Measurements from ENCODE around the gene GANC. TPM values are rescaled to one million over a fixed set of nuclear protein-coding genes. Genes with fewer than 3 reads are reported as not detected.

GANC gene
- total RNA-seq, 1 donor from 2014 or later, result 13.6 TPM

DNA sequence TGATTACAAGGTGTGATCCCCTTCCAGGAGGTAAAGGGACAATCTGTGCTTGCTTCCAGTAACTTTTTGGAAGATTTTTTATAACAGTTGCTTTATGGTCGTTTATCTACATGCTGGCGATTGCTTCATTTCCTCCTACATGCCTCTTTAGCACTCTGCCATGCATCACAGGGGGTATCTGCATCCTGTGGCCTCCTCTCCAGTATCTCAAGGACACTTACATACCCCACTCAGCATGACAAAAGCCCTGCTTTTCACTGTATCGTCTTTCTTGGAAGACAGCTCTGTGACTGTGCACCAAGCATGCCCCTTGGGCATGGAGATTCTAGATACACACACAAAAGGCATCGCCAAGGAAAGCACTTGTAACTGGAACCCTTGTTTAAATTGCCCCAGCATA, 111.6 kb downstream of the GANC start:
- DNase-seq, result no peak

DNA sequence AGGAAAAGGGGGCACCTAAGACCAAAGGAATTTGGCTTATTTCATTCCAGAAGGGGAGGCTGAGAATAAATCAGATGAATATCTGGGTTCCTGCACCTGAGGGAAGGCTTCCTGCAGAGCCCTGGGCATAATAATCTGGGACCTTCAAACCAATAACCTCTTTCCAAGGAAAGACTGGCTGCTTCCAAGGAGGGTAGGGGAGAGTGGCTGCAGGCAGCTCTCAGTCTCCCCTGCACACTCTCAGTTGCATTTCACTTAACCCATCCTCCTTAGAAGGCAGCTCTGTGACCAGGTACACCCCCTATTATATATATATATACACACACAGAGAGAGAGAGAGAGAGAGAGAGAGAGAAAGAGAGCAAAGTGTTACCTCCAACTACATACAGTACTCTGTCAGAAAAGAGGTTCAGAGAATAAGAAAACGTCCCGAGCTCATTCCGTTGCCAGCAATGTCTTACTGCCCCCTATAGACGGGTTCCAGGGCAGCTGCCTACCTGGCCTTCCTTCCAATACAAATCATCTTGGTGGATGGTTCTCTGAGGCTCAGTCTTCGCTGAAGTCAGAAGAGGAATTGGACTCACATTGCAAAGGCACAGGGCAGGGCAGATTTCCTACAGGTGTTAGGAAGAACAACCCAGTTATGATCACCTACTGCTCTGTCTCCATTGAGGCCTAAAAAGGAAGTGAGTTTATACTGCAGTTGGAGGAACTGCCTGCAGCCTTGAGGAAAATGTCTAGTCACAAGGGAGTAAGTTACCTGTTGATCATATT, 112.4 kb downstream of the GANC start:
- DNase-seq, result no peak

DNA sequence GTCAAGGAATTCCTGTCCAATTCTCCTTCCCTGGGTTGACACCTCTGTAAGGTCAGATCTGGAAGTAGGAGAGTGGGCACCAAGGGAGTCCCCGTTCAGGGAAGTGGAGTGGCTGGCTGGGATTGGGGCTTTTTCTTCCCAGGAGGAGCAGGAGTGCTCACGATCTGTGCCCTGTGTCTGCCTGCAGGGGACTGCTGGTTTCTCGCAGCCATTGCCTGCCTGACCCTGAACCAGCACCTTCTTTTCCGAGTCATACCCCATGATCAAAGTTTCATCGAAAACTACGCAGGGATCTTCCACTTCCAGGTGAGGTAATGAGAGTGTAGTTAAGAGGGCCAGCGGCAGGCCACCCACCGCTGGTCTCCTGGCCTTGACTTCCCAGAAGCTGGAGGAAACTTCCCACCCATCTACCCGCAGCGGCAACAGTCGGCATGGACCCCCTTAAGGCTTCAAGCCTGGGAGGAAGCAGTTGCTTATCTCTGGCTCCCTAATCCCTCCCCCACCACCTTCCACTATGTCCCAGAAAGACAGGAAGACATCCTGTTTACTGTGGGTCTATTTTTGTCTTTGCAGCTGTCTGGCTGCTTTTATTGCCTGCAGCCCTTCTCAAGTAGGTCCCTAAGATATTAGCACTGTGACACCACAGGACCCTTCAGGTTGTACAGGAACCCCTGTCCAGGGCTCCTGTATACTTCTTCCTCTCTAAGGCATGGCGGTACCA, 113.1 kb downstream of the GANC start:
- no peak for DNase-seq

DNA sequence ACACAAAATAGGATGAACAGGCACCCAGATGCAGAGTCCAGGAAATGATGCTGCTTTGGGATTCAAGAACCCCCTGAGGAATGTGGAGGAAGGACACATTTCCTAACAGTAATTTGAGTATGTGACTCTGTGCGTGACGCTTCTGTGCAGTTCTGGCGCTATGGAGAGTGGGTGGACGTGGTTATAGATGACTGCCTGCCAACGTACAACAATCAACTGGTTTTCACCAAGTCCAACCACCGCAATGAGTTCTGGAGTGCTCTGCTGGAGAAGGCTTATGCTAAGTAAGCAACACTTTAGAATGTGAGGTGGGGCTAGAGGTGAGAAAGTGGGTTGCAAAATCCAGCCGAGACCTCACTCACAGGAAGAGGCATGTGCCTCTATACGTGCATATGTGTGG, 114.6 kb downstream of the GANC start:
- no peak for DNase-seq

DNA sequence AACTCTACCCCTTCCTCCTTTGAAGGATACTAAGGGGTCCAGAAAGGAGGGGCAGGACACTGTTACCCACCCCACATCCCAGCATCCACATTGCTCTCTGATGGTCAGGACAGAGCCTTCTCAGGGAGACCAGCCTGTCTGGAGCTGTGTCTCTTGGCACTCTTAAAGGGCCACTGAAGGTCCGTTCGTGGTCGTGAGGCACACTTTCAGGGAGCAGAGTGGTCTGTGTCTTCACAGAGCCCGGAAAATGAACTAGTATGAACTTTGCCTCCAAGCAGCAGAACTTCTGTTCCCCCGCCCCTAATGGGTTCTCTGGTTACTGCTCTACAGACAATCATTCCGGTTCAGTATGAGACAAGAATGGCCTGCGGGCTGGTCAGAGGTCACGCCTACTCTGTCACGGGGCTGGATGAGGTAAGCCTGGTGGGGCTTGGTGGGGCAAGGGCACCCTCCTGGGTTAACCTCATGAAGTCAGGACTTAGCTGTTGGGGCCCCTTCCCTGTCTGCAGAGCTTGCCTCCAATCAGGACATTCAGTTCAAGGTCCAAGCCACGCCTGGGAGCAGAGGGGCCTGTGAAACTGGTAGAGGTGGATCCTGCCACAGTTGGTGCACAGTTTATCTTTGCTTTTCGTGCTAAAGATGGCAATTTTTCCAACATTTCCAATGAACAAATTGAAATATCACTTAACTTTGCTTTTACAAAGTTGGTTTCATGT, 119.5 kb downstream of the GANC start:
- DNase-seq, result no peak

DNA sequence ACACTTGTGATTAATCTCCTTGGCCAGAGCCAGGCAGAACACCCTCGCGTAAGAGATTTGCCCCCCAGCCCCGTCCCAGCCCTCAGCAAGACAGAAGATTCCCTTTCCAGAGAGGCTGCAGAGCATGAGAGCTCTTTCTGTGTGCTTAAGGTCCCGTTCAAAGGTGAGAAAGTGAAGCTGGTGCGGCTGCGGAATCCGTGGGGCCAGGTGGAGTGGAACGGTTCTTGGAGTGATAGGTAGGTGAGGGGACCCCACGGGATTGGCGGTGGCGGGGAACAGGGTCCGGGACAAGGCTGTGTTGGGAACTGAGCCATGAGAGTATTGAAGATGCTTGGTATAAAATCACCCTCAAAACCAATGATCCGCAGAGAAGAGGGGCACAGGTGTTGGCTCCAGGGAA, 121.1 kb downstream of the GANC start:
- DNase-seq, result no peak

DNA sequence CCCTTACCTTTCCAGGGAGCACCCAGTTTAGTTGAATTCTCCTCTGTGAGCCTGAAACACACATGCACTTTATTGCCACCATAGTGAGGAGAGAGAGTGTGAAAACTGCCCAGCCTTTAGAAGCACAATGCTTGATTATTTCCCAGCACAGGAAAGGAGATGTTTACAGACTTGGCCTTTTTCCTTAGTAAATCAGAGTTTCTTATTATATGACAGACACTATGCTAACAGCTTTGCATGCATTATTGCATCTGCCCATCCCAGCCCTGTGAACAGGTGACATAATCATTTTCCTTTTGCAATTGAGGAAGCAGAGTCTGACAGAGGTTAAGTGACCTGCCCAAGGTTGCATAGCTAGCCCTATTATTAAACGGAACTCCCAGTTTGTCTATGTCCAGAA, 122.8 kb downstream of the GANC start:
- no peak for DNase-seq

DNA sequence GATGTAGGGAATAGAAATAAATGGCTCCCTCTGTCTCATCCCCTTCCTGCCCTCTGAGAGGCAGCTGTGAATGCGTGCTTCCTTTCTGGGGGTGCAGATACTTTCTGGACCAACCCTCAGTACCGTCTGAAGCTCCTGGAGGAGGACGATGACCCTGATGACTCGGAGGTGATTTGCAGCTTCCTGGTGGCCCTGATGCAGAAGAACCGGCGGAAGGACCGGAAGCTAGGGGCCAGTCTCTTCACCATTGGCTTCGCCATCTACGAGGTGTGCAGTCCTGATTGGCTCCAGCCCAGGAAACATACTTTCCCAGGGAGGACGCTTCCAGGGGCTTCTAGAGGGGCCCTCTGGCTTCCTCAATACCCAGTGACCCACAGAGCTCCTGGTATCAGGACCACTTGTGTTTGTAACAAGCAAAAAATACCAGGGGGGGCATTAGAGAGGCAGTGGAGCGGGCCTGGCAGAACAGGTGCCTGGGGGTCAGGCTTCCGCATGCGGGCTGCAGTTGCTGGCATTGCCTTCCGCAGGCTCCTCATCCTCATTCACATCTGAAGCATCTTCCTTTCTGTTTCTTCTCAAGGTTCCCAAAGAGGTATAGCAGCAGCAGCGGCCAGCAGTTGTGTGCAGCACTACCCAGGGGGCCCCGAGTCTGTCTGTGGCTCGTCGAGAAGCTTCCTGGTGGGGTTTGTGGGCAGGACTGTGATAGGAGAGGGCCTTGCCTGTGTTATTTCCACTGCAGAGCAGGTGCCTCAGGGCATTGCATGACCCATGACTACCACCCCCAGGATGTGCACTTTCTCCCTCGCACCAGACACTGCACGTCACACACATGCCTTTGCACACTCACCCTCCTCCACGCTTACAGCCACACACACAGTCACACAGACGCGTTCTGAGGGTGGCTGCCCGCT, 128.8 kb downstream of the GANC start:
- no peak for DNase-seq

DNA sequence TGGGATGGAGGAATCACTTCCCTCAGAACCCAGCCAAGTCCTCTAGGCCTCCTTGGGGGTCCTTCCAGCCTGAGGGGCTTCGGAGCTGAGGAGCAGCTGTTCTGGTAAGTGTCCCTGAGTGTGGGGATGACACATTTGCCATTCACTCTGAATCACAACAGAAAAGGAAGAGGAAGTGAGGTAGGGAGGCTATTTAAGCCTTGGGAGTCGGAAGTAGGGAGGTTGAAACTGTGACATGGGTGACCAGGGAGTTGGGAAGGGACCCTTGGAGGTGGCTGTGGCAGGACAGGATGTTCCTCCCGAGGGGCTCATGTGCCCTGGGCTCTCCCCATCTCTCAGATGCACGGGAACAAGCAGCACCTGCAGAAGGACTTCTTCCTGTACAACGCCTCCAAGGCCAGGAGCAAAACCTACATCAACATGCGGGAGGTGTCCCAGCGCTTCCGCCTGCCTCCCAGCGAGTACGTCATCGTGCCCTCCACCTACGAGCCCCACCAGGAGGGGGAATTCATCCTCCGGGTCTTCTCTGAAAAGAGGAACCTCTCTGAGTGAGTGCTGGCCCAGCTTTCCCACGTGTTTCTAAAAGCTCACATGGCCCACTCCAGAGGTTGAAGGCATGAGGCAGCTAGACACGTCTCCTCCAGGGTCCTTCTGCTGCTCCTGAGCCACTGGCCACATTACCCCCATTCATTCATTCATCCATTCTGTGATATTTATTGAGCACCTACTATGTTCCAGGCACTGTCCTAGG, 129.6 kb downstream of the GANC start:
- DNase-seq, result no peak

DNA sequence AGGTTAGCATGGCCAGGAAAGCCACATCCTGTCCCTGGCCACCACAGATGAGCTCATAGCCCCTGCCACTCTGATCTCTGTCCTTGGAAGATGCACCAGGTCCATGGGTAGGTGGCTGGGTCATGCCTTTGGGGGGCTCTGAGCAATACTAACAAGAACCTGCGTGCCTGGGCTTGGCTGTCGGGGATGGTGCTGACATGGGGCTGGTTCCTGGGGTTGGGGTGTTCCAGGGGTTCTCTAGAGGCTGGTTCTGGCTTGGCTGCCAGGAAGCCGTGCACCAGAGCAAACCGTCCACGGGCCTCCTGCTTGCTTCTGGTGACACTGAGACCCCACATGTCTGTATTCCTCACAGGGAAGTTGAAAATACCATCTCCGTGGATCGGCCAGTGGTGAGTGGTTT, 130.4 kb downstream of the GANC start:
- no peak for DNase-seq

DNA sequence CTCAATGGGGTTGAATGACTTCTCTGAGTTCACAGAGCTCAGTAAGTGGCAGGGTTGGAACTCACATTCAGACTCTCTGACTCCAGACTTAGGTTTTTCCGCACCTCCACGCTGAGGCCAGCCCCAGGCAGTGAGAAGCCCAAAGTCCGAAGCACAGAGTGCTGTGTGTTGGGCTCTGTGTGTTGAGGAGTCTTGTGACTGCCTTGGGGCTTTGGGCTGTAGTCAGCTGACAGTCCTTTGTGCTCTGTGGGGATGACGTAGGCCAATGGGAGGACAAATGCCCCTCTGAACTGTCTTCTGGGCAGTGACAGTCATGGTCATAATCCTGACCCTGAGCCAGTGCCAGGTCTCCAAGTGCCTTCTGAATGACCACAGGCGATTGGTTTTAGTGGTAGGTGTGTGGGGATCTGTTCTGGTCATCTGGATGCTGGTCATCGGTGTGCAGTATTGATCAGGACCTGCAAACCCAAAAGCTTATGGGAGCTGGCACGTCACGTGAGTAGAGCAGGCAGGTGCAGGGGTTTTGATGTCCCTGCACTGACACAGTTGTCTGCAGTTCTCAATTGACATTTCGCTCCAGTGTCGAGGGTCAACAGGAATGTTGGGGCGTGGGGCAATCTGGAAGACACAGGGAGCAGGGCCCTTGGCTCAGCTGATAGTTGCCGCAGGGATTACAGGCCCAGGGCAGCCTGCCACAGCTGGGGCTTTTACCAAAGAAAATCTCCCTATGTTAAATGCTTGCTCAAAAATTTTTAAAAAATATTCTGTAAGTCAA, 131.6 kb downstream of the GANC start:
- DNase-seq, result peak; percentile 78

DNA sequence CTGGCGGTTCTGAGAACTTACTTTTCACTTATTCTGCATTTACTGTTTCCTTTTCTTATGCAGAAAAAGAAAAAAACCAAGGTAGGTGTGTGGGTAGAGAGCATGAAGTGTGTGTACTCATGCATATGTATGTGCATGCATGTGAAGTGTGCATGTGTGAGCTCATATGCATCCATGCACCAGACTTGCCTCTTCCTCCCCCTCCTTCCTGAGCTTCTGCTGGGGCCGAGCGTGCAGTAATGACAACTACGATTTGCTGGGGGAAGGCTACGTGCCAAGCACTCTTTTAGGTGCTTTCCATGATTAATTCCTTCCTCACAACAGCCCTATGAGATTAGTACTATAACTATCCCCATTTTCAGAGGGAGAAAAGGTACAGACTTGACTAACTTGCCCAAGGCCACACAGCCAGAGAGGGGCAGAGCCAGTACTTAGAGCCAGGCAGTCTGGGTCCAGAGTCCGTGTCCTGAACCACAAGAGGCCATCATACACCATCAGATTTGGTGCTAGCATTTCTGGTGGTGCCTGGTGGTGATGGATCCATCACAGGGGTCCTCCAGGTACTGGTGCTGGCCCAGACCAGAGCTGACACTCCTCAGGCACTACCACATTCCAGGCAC, 133.0 kb downstream of the GANC start:
- no peak for DNase-seq

Other genes starting within 250 kb of the GANC start
- not detected for gene PLA2G4D, start 178.6 kb upstream of the GANC start, total RNA-seq
- not detected for gene PLA2G4F, start 116.6 kb upstream of the GANC start, total RNA-seq
- gene VPS39, start 64.9 kb upstream of the GANC start, total RNA-seq, result 52.3 TPM
- gene TMEM87A, start 232 bp downstream of the GANC start, total RNA-seq, result 67.4 TPM
- 1.1 TPM for gene CAPN3, start 86.3 kb downstream of the GANC start, total RNA-seq
- gene ZNF106, start 217.9 kb downstream of the GANC start, total RNA-seq, result 52.4 TPM
- gene SNAP23, start 222.4 kb downstream of the GANC start, total RNA-seq, result 26.4 TPM